MM.1S (cell line): Measurements from ENCODE around the gene NAT8L.

Experiments
- DNase-seq: peaks from one replicate; pipeline ENCODE4 v3.0.0-alpha.2; 2015
- H2AFZ ChIP-seq: fragments of 300-600 bp; sonication (generic); 2 replicates; pipeline ENCODE4 v1.6.0; 2016; ENCODE audit warnings: antibody characterized with exemption, low read length
- H3F3A ChIP-seq: fragments of 300-600 bp; sonication (generic); 2 replicates; pipeline ENCODE4 v1.6.1; 2016; ENCODE audit warnings: mild to moderate bottlenecking, antibody characterized with exemption, low read length, moderate library complexity, mixed read lengths; ENCODE audit not compliant: insufficient read depth
- H3K27ac ChIP-seq: fragments of 300-600 bp; sonication (generic); 2 replicates; pipeline ENCODE4 v1.5.1; 2016; ENCODE audit warnings: mild to moderate bottlenecking, low read length
- H3K27me3 ChIP-seq: fragments of 300-600 bp; sonication (generic); replicated peaks from 2 replicates; pipeline ENCODE4 v1.6.0; 2016; ENCODE audit warnings: low read length; ENCODE audit not compliant: insufficient read depth
- H3K36me3 ChIP-seq: fragments of 300-600 bp; sonication (generic); replicated peaks from 2 replicates; pipeline ENCODE4 v1.6.1; 2016; ENCODE audit warnings: mild to moderate bottlenecking, low read length, mixed read lengths; ENCODE audit not compliant: insufficient read depth
- H3K4me1 ChIP-seq: fragments of 300-600 bp; sonication (generic); 2 replicates; pipeline ENCODE4 v1.6.1; 2016; ENCODE audit warnings: low read length, mixed read lengths
- H3K4me2 ChIP-seq: fragments of 300-600 bp; sonication (generic); 2 replicates; pipeline ENCODE4 v1.6.0; 2016; ENCODE audit warnings: low read depth, low read length
- H3K4me3 ChIP-seq: fragments of 300-600 bp; sonication (generic); 2 replicates; pipeline ENCODE4 v1.5.1; 2016; ENCODE audit warnings: low read length, mixed read lengths
- H3K79me2 ChIP-seq: fragments of 300-600 bp; sonication (generic); 2 replicates; pipeline ENCODE4 v1.6.1; 2016; ENCODE audit warnings: mixed run types, low read length, mixed read lengths
- H3K9ac ChIP-seq: fragments of 300-600 bp; sonication (generic); 2 replicates; pipeline ENCODE4 v1.6.1; 2016; ENCODE audit warnings: low read length, mixed read lengths
- H3K9me2 ChIP-seq: fragments of 300-600 bp; sonication (generic); replicated peaks from 2 replicates; pipeline ENCODE4 v1.6.1; 2016; ENCODE audit warnings: mild to moderate bottlenecking, low read length, mixed read lengths; ENCODE audit not compliant: insufficient read depth
- H3K9me3 ChIP-seq: fragments of 300-600 bp; sonication (generic); replicated peaks from 2 replicates; pipeline ENCODE4 v1.6.1; 2016; ENCODE audit warnings: mild to moderate bottlenecking, low read length, mixed read lengths; ENCODE audit not compliant: insufficient read depth
- H4K20me1 ChIP-seq: fragments of 300-600 bp; sonication (generic); 2 replicates; pipeline ENCODE4 v1.6.1; 2016; ENCODE audit warnings: mild to moderate bottlenecking, low read length, moderate library complexity, mixed read lengths; ENCODE audit not compliant: insufficient read depth
- EZH2 ChIP-seq: fragments of 300-600 bp; sonication (generic); optimal IDR thresholded peaks from 2 replicates; pipeline ENCODE3; 2017; ENCODE audit warnings: low read depth, mild to moderate bottlenecking, antibody characterized with exemption, low read length, mixed read lengths
- EZH2phosphoT487 ChIP-seq: fragments of 300-600 bp; sonication (generic); IDR thresholded peaks from 2 replicates; pipeline ENCODE4 v1.6.1; 2018; ENCODE audit warnings: antibody characterized with exemption, low read length
- TF ChIP-seq, protein P1 (sequence below): fragments of 300-600 bp; sonication (generic); IDR thresholded peaks from 2 replicates; pipeline ENCODE4 v1.5.1; 2016; ENCODE audit warnings: antibody characterized with exemption, low read length, mixed read lengths

The NAT8L gene

GRCh38 chr4:2065106-2065930 is 6.2 kb downstream of the NAT8L start:
- H3K36me3 ChIP-seq, result no peaks in the 10 kb centered on the region
- no peak overlapping the region for H3K4me3 ChIP-seq
- no peaks in the 10 kb centered on the region for H3K9me3 ChIP-seq
- no peaks in the 10 kb centered on the region for H4K20me1 ChIP-seq
- no peaks in the 10 kb centered on the region for H3F3A ChIP-seq
- H2AFZ ChIP-seq, result no peak overlapping the region
- TF ChIP-seq EZH2, result no peak
- no peak for TF ChIP-seq EZH2phosphoT487
- TF ChIP-seq, protein P1, sequence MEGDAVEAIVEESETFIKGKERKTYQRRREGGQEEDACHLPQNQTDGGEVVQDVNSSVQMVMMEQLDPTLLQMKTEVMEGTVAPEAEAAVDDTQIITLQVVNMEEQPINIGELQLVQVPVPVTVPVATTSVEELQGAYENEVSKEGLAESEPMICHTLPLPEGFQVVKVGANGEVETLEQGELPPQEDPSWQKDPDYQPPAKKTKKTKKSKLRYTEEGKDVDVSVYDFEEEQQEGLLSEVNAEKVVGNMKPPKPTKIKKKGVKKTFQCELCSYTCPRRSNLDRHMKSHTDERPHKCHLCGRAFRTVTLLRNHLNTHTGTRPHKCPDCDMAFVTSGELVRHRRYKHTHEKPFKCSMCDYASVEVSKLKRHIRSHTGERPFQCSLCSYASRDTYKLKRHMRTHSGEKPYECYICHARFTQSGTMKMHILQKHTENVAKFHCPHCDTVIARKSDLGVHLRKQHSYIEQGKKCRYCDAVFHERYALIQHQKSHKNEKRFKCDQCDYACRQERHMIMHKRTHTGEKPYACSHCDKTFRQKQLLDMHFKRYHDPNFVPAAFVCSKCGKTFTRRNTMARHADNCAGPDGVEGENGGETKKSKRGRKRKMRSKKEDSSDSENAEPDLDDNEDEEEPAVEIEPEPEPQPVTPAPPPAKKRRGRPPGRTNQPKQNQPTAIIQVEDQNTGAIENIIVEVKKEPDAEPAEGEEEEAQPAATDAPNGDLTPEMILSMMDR, result no peak
- no peak overlapping the region for H3K4me2 ChIP-seq
- no peak overlapping the region for H3K27ac ChIP-seq
- no peaks in the 10 kb centered on the region for H3K9me2 ChIP-seq
- no peaks in the 10 kb centered on the region for H3K79me2 ChIP-seq
- H3K4me1 ChIP-seq, result no peaks in the 10 kb centered on the region
- DNase-seq, result no peak
- H3K27me3 ChIP-seq, result peaks cover 28% of the 10 kb centered on the region
- H3K9ac ChIP-seq, result no peak overlapping the region

- Histone ChIP-seq H3K27ac (no peak overlapping the region), H4K20me1 (no peaks in the 10 kb centered on the region), H3K4me3 (no peak overlapping the region), H2AFZ (no peak overlapping the region), H3K9ac (no peak overlapping the region), H3F3A (no peaks in the 10 kb centered on the region), H3K4me1 (no peaks in the 10 kb centered on the region), H3K9me3 (no peaks in the 10 kb centered on the region), H3K27me3 (peaks cover 28% of the 10 kb centered on the region), H3K36me3 (no peaks in the 10 kb centered on the region), H3K4me2 (no peak overlapping the region), H3K9me2 (no peaks in the 10 kb centered on the region), H3K79me2 (no peaks in the 10 kb centered on the region)
- DNase-seq, result no peak
- TF ChIP-seq EZH2phosphoT487, result no peak
- TF ChIP-seq, protein P1, result no peak
- TF ChIP-seq EZH2, result no peak
These were observed 7.0 kb downstream of the NAT8L start for GRCh38 chr4:2066011-2066551.

DNA sequence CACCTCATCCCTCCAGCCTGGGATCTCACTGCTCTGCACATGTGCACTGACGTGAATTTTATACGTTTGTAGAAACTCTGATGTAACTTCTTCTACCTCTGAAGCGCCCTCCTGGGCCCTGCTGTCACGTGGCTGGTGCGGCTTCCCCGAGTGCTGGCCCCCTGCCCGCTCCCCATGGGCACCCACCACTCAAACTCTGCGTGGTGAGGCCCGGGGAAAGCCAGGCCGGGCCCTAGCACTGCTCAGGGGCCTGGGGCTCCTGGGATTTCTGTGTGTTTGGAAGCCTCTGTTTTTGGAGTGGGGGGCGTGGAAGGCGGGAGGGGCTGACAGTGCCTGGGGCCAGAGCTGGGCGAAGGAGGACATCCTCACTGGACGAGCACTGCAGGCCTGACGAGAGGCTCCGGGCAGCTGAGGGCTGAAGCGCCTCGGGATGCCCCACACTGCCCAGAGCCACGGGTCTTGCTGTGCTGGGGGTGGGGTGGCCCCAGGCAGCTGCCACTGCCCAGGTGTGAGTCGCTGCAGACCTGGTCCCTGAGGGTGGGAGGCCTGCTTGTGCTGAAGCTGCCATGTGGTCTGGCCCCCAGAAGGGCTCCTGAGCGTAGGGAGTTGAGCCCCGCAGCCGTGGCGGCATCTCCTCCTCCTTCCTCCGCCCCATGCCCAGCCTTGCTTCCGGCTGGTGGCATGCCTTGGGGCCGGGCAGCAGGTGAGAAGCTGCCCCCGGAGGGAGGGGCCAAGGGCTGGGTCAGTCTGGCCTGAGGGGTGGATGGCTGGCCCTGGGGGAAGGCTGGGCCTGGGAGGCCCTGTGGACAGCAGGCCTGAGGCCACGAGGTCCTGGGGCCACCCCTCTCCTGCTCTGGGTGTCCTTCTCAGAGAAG is 7.7 kb downstream of the NAT8L start:
- Histone ChIP-seq H3K79me2 (no peaks in the 10 kb centered on the region), H3K9ac (no peak overlapping the region), H3K9me2 (no peaks in the 10 kb centered on the region), H3F3A (no peaks in the 10 kb centered on the region), H4K20me1 (no peaks in the 10 kb centered on the region), H2AFZ (no peak overlapping the region), H3K27me3 (peaks cover 27% of the 10 kb centered on the region), H3K4me3 (no peak overlapping the region), H3K36me3 (no peaks in the 10 kb centered on the region), H3K4me2 (no peak overlapping the region), H3K4me1 (no peaks in the 10 kb centered on the region), H3K9me3 (no peaks in the 10 kb centered on the region), H3K27ac (no peak overlapping the region)
- no peak for DNase-seq
- TF ChIP-seq EZH2phosphoT487, result no peak
- TF ChIP-seq, protein P1, result no peak
- no peak for TF ChIP-seq EZH2
